Endothelial cell of umbilical vein (primary cell): ENCODE data around the gene HCK. TPM values are rescaled to one million over a fixed set of nuclear protein-coding genes. Genes with fewer than 3 reads are reported as not detected.

Experiments used
- BruUV-seq: library from RNA; stranded (reverse); fragments of 400-500 nt; replicated peaks from 2 replicates; lab custom pipeline; 2021; lab: Mats Ljungman, UMichigan
- CTCF ChIA-PET: fragments of 300-600, 350-600 bp; sonication (Branson Sonifier 250); formaldehyde crosslinking; loops from one replicate; lab custom pipeline; 2021; ENCODE audit warnings: antibody characterized with exemption, inconsistent platforms; lab: Charles Lee
- POLR2A ChIA-PET: fragments of 300-600, 350-600 bp; sonication (Branson Sonifier 250); formaldehyde crosslinking; loops from one replicate; lab custom pipeline; 2021; ENCODE audit warnings: antibody characterized with exemption, inconsistent platforms; lab: Charles Lee
- DNase-seq: peaks from one replicate; pipeline ENCODE4 v3.0.0-alpha.2; 2011; ENCODE audit warnings: low read depth, low spot score
- FAIRE-seq: peaks from 2 replicates; lab custom pipeline; 2011; peaks lifted over from hg19 to GRCh38; lab: Jason Lieb, UNC
- H2AFZ ChIP-seq: 2 replicates; pipeline ENCODE4 v1.6.0; 2012; ENCODE audit warnings: low read depth, low read length, control low read depth, inconsistent platforms
- H3K27ac ChIP-seq: 2 replicates; pipeline ENCODE4 v1.5.1; 2011; ENCODE audit warnings: low read depth, mild to moderate bottlenecking, control low read depth, low read length, moderate library complexity; ENCODE audit not compliant: insufficient read depth
- H3K27me3 ChIP-seq, 2 experiments: 2 replicates each; pipeline versions ENCODE4 v1.6.0 to v1.6.1; 2011; ENCODE audit warnings: low read length in 2 of 2, mixed read lengths in 1 of 2; ENCODE audit not compliant: control insufficient read depth in 2 of 2, insufficient read depth in 2 of 2
- H3K36me3 ChIP-seq, 2 experiments: 2 replicates in 1 of 2; 3 replicates in 1 of 2; pipeline ENCODE4 v1.5.1; 2011; ENCODE audit warnings: low read length in 2 of 2, mild to moderate bottlenecking in 1 of 2, moderate library complexity in 1 of 2; ENCODE audit not compliant: control insufficient read depth in 2 of 2, insufficient read depth in 2 of 2; ENCODE audit errors: extremely low read depth in 1 of 2
- H3K4me1 ChIP-seq: 3 replicates; pipeline ENCODE4 v1.5.1; 2011; ENCODE audit warnings: mild to moderate bottlenecking, low read length; ENCODE audit not compliant: control insufficient read depth, insufficient read depth; ENCODE audit errors: extremely low read depth
- H3K4me2 ChIP-seq: 2 replicates; pipeline ENCODE4 v1.6.1; 2011; ENCODE audit warnings: low read length, control low read depth, mixed read lengths; ENCODE audit not compliant: insufficient read depth
- H3K4me3 ChIP-seq, 3 experiments: fragments of 200-600 bp in 1 of 3; sonication (generic), shearing (Covaris generic) in 1 of 3; replicated peaks in 1 of 3; 2 replicates each; pipeline ENCODE4 v1.5.1; 2011 to 2016; ENCODE audit warnings: control low read depth in 3 of 3, low read length in 3 of 3, mild to moderate bottlenecking in 2 of 3, inconsistent platforms in 1 of 3, low read depth in 1 of 3, moderate library complexity in 1 of 3; ENCODE audit not compliant: insufficient read depth in 1 of 3
- H3K79me2 ChIP-seq: 2 replicates; pipeline ENCODE4 v1.6.0; 2012; ENCODE audit warnings: low read length, inconsistent platforms; ENCODE audit not compliant: control insufficient read depth, insufficient read depth
- H3K9ac ChIP-seq: replicated peaks from 2 replicates; pipeline ENCODE3; 2011; ENCODE audit warnings: low read length, control low read depth; ENCODE audit not compliant: insufficient read depth; ENCODE audit errors: extremely low read depth
- H3K9me1 ChIP-seq: replicated peaks from 3 replicates; pipeline ENCODE4 v1.6.0; 2011; ENCODE audit warnings: mild to moderate bottlenecking, low read length; ENCODE audit not compliant: control insufficient read depth, insufficient read depth; ENCODE audit errors: extremely low read depth
- H3K9me3 ChIP-seq: replicated peaks from 2 replicates; pipeline ENCODE4 v1.5.1; 2012; ENCODE audit warnings: low read length, inconsistent platforms; ENCODE audit not compliant: control insufficient read depth, insufficient read depth
- H4K20me1 ChIP-seq: replicated peaks from 2 replicates; pipeline ENCODE3; 2011; ENCODE audit warnings: mild to moderate bottlenecking, low read length; ENCODE audit not compliant: control insufficient read depth, insufficient read depth; ENCODE audit errors: extremely low read depth
- EZH2 ChIP-seq: IDR thresholded peaks from 2 replicates; pipeline ENCODE4 v1.6.1; 2012; ENCODE audit warnings: borderline replicate concordance, low read depth, mild to moderate bottlenecking, moderate library complexity, low read length, inconsistent platforms; ENCODE audit not compliant: severe bottlenecking
- FOS ChIP-seq: IDR thresholded peaks from 2 replicates; pipeline ENCODE4 v1.6.1; 2011; ENCODE audit warnings: mild to moderate bottlenecking, low read length, moderate library complexity, borderline replicate concordance; ENCODE audit not compliant: insufficient read depth
- GATA2 ChIP-seq: IDR thresholded peaks from 2 replicates; pipeline ENCODE4 v1.7.0; 2011; ENCODE audit warnings: low read depth, mild to moderate bottlenecking, moderate library complexity, mixed read lengths, low read length; ENCODE audit not compliant: insufficient read length, insufficient read depth
- JUN ChIP-seq: IDR thresholded peaks from 2 replicates; pipeline ENCODE4 v1.6.1; 2011; ENCODE audit warnings: borderline replicate concordance, low read depth; ENCODE audit not compliant: insufficient read length, insufficient read depth
- MYC ChIP-seq: IDR thresholded peaks from one replicate; pipeline ENCODE4 v1.6.1; 2011; ENCODE audit warnings: mild to moderate bottlenecking, low read depth, low read length
- POLR2A ChIP-seq: IDR thresholded peaks from 2 replicates; pipeline ENCODE4 v1.6.1; 2012; ENCODE audit warnings: low read depth, mild to moderate bottlenecking, control low read depth, low read length
- POLR2AphosphoS5 ChIP-seq: IDR thresholded peaks from 2 replicates; pipeline ENCODE4 v1.6.1; 2012; ENCODE audit warnings: low read depth, mild to moderate bottlenecking, control low read depth, low read length, moderate library complexity; ENCODE audit not compliant: insufficient read depth
- dilution Hi-C: fragments of 300-500 bp; cut with MboI; formaldehyde crosslinking; loops from one replicate; pipeline ENCODE4 v1.15.0; 2019; ENCODE audit warnings: low sequenced_read_pairs; ENCODE audit not compliant: extremely low pct_ligation_motif_present
- intact Hi-C: fragments of 100-400 bp; cut with micrococcal nuclease; formaldehyde crosslinking; loops from one replicate; pipeline ENCODE4 v1.10.0; 2022
- polyA plus RNA-seq, 4 experiments: library from polyadenylated mRNA; depleted of rRNA in 3 of 4; stranded (reverse) in 3 of 4; unstranded in 1 of 4; fragments of >200 nt; gene quantifications; 2 replicates each; pipeline versions ENCODE4 v1.2.1 to v1.2.3, GENCODE V29; 2011 to 2012; ENCODE audit warnings: missing spikeins in 1 of 4
- total RNA-seq: library from RNA; stranded (reverse); gene quantifications from 2 replicates; pipeline ENCODE4 v1.2.3, GENCODE V29; 2021

HCK gene
- total and polyA plus RNA-seq, 2 donors (not counting 3 experiments of a cell fraction or from before 2014, with no cell fraction given): not detected

DNA sequence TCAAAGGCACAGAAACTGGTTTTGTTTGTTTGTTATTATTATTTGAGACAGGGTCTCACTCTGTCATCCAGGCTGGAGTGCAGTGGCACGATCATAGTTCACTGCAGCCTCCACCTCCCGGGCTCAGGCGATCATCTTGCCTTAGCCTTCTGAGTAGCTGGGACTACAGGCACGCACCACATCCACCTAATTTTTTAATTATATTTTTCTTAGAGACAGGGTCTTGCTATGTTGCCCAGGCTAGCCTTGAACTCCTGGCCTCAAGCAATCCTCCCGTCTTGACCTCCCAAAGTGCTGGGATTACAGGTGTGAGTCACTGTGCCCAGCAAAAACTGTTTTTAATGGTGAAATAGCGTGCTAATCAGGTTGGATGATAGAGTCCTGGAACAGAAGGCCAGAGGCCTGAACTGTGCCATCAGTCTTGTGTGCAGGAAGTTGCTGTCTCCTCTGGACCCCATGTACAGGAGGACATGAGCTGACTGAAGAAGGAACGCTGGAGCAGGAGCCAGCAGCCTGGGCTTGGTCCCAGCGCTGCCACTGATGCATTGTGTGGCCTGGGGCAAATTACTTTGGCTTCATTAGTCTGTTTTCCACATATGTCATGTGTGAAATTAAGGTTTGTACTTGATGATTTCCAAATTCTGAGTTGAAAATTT lies 62.4 kb downstream of the HCK start:
- DNase-seq (no peak), FAIRE-seq (no peak)
- no peak overlapping the region for H3K4me2 ChIP-seq
- no peaks in the 10 kb centered on the region for H3K36me3 ChIP-seq
- H3K9me1 ChIP-seq: no peaks in the 10 kb centered on the region
- dilution Hi-C loops (no loop called here), intact Hi-C loops (no loop called here)
- H3K9me3 ChIP-seq: no peaks in the 10 kb centered on the region
- peaks cover 3% of the 10 kb centered on the region for H4K20me1 ChIP-seq
- TF ChIP-seq EZH2: no peak
- no peak for TF ChIP-seq GATA2
- TF ChIP-seq JUN: no peak
- TF ChIP-seq POLR2A: no peak
- TF ChIP-seq MYC: no peak
- TF ChIP-seq FOS: no peak
- peaks cover 9% of the 10 kb centered on the region for H3K4me1 ChIP-seq
- H3K27me3 ChIP-seq: no peaks in the 10 kb centered on the region
- no peak overlapping the region for H3K27ac ChIP-seq
- ChIA-PET CTCF (no interaction called here), POLR2A (no interaction called here)
- BruUV-seq: no TSS peak
- no peak overlapping the region for H3K9ac ChIP-seq
- peaks cover 83% of the 10 kb centered on the region for H3K79me2 ChIP-seq
- H2AFZ ChIP-seq: no peak overlapping the region
- H3K4me3 ChIP-seq: no peak overlapping the region

DNA sequence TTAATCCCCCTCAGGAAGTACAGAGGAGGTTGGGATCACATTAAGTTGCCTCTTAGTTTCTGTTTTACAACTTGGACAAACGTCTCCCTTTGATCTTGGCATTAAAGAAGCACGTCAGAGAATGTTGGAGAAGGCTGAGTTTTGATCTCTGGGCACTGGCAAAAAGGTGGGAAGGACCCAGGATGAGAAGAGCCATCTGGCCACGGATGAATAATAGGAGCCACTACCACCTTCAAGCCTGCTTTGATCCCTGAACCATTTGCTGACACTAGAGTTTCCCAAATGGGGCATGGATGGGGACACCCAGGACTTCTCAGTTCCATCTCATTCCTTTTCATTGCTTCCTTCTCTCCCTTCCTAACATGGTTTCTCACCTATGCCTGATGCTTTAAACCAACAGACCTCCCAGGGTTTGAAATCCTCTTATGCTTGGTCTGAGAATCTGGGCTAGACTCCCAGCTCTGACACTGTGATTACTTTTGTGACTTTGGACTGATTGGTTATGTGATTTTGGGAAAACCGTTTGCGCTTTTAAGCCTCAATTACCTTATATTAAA lies 63.2 kb downstream of the HCK start:
- no peak for FAIRE-seq
- DNase-seq: no peak
- TF ChIP-seq FOS (no peak), POLR2AphosphoS5 (no peak), MYC (no peak), POLR2A (no peak), EZH2 (no peak)
- Histone ChIP-seq H3K9ac (no peak overlapping the region), H3K79me2 (peaks cover 81% of the 10 kb centered on the region), H3K4me2 (no peak overlapping the region), H3K4me1 (peaks cover 7% of the 10 kb centered on the region), H2AFZ (no peak overlapping the region), H3K9me1 (no peaks in the 10 kb centered on the region), H3K36me3 (no peaks in the 10 kb centered on the region), H3K27ac (no peak overlapping the region), H4K20me1 (peaks cover 6% of the 10 kb centered on the region), H3K27me3 (no peaks in the 10 kb centered on the region), H3K9me3 (no peaks in the 10 kb centered on the region), H3K4me3 (no peak overlapping the region)
- dilution Hi-C loops (no loop called here), intact Hi-C loops (no loop called here)
- no TSS peak for BruUV-seq
- POLR2A ChIA-PET: no interaction called here
- CTCF ChIA-PET: interaction anchor here (1.2 kb wide), 1 partner anchor 9 kb away, joined by 3 read pairs; no protein-coding TSS in a partner anchor
